ENCODE data around the gene MTMR12. TPM values are rescaled to one million over a fixed set of nuclear protein-coding genes. Genes with fewer than 3 reads are reported as not detected.

The MTMR12 gene
- total and polyA plus RNA-seq, 2 experiments from 2014 or later: 18.3 to 51.6 TPM

- no peak for TF ChIP-seq REST (IDR thresholded peaks at IDR 0.05; ENCODE audit: unreplicated experiment)
- no peak for TF ChIP-seq POLR2AphosphoS5 (IDR thresholded peaks at IDR 0.05; ENCODE audit: low read depth)
- TF ChIP-seq EZH2phosphoT487 (IDR thresholded peaks at IDR 0.05; ENCODE audit: unreplicated experiment): no peak
- TF ChIP-seq JUNB (IDR thresholded peaks at IDR 0.05; ENCODE audit: unreplicated experiment): no peak
- no peak for TF ChIP-seq CREB1 (CRISPR knock-in tag; IDR thresholded peaks at IDR 0.05; ENCODE audit: low read depth)
Observed at GRCh38 chr5:32254881-32255539, 57.7 kb downstream of the MTMR12 start (continued).

GRCh38 chr5:32251871-32252458, 60.8 kb downstream of the MTMR12 start:
- H3K27ac ChIP-seq (ENCODE audit: low read depth): no peak overlapping the region
- DNase-seq (ENCODE audit: low spot score) (no peak), ATAC-seq (no peak)
- H3K9me2 ChIP-seq (ENCODE audit: insufficient read depth): no peaks in the 10 kb centered on the region
- peaks cover 49% of the 10 kb centered on the region for H3K36me3 ChIP-seq (ENCODE audit: insufficient read depth)
- Mint-ChIP-seq H3K9me3 (no peaks in the 10 kb centered on the region), H3K4me1 (no peaks in the 10 kb centered on the region; the same call in 2 of the 3 replicates), H3K27ac (no peak overlapping the region), H3K36me3 (ENCODE audit: low read depth) (peaks cover 79% of the 10 kb centered on the region), H3K27me3 (ENCODE audit: insufficient read depth, low read depth, poor library complexity) (no peaks in the 10 kb centered on the region), H3K4me3 (no peak overlapping the region)
- H3K27me3 ChIP-seq (ENCODE audit: insufficient read depth): no peaks in the 10 kb centered on the region
- no peak overlapping the region for H2AFZ ChIP-seq
- no peaks in the 10 kb centered on the region for H3K4me1 ChIP-seq (ENCODE audit: insufficient read depth)
- H3K4me2 ChIP-seq: no peak overlapping the region
- H4K20me1 ChIP-seq (replicated peaks; ENCODE audit: insufficient read depth): peaks cover 3% of the 10 kb centered on the region
- H3K79me2 ChIP-seq (replicated peaks; ENCODE audit: insufficient read depth): no peaks in the 10 kb centered on the region; the same call in 1 of the 2 replicates
- H3F3A ChIP-seq (replicated peaks; ENCODE audit: low read depth): no peaks in the 10 kb centered on the region
- no peak overlapping the region for H3K4me3 ChIP-seq
- TF ChIP-seq ZNF462 (CRISPR knock-in tag; IDR thresholded peaks at IDR 0.05) (no peak), NANOG (IDR thresholded peaks at IDR 0.05; ENCODE audit: borderline replicate concordance) (no peak), STAT1 (IDR thresholded peaks at IDR 0.05; ENCODE audit: unreplicated experiment) (no peak), JUNB (IDR thresholded peaks at IDR 0.05; ENCODE audit: unreplicated experiment) (no peak), ZNF114 (CRISPR knock-in tag; IDR thresholded peaks at IDR 0.05) (no peak), CREB1 (CRISPR knock-in tag; IDR thresholded peaks at IDR 0.05; ENCODE audit: low read depth) (no peak), CTCF (conservative IDR thresholded peaks at IDR 0.05; ENCODE audit: low read depth in 2 of 2) (no peak)

Measured in GM23338 (cell line).